Activated CD4-positive, CD25-positive, alpha-beta regulatory T cell treated with anti-CD3 and anti-CD28 coated beads, Interleukin-2, amount 50 U/mL, for 16 hours (primary cell): ENCODE data around the gene EPX.
"Not testable (repeated sequence)": the region's sequence is repeated elsewhere in the genome, so short reads cannot be mapped to it uniquely, and the experiment has no call there.

ENCODE experiments used
- DNase-seq: peaks from one replicate; pipeline ENCODE4 v3.0.0-alpha.2; 2020; ENCODE audit warnings: low read depth, low spot score

Gene EPX, protein sequence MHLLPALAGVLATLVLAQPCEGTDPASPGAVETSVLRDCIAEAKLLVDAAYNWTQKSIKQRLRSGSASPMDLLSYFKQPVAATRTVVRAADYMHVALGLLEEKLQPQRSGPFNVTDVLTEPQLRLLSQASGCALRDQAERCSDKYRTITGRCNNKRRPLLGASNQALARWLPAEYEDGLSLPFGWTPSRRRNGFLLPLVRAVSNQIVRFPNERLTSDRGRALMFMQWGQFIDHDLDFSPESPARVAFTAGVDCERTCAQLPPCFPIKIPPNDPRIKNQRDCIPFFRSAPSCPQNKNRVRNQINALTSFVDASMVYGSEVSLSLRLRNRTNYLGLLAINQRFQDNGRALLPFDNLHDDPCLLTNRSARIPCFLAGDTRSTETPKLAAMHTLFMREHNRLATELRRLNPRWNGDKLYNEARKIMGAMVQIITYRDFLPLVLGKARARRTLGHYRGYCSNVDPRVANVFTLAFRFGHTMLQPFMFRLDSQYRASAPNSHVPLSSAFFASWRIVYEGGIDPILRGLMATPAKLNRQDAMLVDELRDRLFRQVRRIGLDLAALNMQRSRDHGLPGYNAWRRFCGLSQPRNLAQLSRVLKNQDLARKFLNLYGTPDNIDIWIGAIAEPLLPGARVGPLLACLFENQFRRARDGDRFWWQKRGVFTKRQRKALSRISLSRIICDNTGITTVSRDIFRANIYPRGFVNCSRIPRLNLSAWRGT

DNA sequence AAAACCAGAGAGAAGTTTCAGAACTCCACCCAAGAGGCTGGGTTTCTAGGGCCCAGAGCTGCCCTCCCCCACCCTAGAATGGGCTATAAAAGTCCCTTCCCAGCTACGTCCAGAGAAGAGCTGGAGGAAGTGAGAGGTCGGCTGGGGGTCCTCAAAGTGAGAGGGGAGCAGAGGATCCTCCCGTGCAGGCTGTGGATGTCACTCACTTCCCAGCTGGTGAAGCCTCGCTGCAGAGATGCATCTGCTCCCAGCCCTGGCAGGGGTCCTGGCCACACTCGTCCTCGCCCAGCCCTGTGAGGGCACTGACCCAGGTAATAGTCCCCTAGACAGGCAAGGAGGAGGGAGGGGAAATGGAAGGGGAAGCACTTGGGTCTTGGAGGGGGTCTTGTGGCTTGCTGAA lies at the start of gene EPX:
TSS of gene EPX (plus strand) at position 115 of the 400 bp plus-strand sequence. CDS start at position 236, 121 bp downstream.
- DNase-seq: no peak

- not testable (repeated sequence) for DNase-seq
Measured at GRCh38 chr17:58143335-58143734, 49.2 kb upstream of the EPX start.

- DNase-seq: no peak
Measured at GRCh38 chr17:58144801-58145200, 47.7 kb upstream of the EPX start.

- DNase-seq: no peak
Measured at GRCh38 chr17:58147930-58148434, 44.5 kb upstream of the EPX start, which contains the start of gene OR4D1. TSS of gene OR4D1 (plus strand) at chr17:58148384. CDS start at chr17:58155154, 6,770 bp downstream.

- DNase-seq: no peak
Measured at GRCh38 chr17:58148609-58149008, 43.9 kb upstream of the EPX start.

GRCh38 chr17:58150394-58150793 lies 42.1 kb upstream of the EPX start:
- DNase-seq: no peak

DNA sequence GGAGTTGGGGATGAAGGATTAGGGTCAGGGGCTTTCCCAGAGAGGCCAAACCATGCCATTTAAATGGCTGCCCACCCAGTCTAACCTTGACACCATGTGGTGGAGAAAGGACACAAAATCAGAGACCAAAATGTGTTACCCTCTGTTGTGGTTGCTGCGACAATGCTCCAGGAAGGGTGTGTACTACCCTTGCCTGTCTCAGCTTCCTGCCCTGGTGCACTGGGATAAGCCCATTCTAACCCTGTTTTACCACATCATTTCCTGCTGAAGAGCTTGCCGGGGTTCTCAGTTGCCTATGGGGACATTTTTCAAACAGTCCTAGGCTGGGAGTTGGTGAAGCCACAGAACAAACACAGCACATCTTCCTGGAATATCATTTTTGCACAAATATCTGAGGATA lies 39.5 kb upstream of the EPX start:
- DNase-seq: peak; percentile 10

GRCh38 chr17:58153671-58154070 lies 38.9 kb upstream of the EPX start:
- DNase-seq: no peak

DNA sequence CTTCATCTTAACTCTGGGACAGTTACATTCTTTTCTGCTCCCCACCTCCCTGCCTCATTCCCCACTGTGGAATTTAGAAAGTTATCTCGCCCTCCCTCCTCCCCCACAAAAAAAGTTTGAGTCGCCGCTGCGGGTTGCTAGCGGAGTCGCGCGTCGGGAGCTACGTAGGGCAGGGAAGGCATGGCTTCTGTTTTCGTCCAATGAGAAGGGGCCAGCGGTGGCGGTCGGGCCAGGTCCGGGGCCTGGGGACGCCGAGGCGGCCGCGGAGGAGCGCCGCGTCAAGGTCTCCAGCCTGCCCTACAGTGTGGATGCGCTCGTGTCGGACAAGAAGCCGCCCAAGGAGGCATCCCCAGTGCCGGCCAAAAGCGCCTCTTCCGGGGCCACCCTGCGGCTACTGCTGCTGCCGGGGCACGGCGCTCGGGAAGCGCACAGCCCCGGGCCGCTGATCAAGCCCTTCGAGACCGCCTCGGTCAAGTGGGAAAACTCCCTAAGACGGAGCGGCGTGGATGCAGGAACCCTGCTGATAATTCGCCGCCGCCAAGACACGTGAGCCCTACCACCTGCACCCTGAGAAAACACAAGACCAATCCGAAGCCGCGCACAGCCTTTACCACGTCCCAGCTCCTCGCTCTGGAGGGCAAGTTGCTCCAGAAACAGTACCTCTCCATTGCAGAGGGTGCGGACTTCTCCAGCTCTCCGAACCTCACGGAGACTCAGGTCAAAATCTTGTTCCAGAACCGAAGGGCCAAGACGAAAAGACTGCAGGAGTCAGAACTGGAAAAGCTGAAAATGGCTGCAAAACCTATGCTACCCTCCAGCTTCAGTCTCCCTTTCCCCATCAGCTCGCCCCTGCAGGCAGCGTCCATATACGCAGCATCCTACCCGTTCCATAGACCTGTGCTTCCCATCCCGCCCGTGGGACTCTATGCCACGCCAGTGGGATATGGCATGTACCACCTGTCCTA lies 35.4 kb upstream of the EPX start:
- peak; percentile 18 for DNase-seq

DNA sequence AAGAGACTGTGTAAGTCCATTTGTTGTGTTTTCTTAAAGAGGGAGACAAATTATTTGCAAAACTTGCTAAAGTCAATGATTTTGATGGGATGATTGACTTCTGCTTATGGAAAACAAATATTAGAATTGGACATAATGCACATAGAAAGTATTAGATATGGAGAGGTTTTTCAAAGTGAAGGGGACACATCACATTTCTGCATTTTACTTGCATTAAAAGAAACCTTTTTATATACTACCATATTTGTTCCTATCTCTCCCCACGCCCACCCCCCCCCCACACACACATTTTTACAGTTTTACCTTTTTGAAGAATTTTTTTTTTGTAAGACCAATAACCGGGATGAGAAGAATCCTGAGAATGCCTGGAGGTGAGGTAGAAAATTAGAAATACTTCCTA lies 34.3 kb upstream of the EPX start:
- DNase-seq: no peak

DNA sequence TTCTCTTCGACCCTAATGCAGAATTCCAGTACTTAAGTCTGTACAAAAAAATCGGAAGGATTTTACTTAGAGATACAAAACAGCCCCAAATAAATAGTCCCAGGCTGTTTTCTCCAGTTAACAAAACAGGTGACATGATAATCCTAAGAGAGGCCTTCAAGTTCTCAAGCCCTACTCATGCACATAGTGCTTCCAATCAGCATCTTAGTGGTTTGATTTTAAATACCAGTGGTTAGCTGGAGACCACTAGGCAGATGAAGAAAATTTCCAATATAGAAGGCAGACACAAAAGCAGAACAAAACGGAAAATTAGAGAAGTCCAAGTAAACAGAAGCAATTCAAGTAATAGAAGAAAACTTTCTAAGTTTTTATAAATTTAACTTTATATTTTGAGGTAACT lies 31.0 kb upstream of the EPX start:
- no peak for DNase-seq

GRCh38 chr17:58165981-58166380 lies 26.5 kb upstream of the EPX start:
- DNase-seq: no peak

DNA sequence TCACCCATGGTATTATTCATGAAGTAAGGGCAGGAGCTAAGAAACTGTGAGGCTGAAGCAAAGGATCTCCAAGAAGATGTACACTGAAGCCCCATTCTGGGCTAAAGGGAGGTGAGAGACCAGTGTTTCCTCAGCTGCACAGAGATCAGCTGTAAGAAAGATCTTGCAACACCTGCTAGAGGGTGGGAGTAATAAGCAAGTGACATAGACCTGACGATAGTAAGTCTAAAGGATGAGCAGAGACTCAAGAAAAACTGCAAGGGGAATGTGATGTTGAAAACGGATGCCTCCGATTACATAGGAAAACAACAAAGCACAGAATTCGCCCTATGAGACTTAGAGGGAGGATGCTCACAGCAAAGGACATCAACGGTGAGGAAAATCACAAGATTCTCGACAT lies 25.8 kb upstream of the EPX start, which contains the start of gene OR4D2:
TSS of gene OR4D2 (plus strand) at position 301 of the 400 bp plus-strand sequence. CDS start 2,674 bp downstream, outside the sequence.
- no peak for DNase-seq

GRCh38 chr17:58170622-58171021 lies 21.9 kb upstream of the EPX start:
- no peak for DNase-seq

DNA sequence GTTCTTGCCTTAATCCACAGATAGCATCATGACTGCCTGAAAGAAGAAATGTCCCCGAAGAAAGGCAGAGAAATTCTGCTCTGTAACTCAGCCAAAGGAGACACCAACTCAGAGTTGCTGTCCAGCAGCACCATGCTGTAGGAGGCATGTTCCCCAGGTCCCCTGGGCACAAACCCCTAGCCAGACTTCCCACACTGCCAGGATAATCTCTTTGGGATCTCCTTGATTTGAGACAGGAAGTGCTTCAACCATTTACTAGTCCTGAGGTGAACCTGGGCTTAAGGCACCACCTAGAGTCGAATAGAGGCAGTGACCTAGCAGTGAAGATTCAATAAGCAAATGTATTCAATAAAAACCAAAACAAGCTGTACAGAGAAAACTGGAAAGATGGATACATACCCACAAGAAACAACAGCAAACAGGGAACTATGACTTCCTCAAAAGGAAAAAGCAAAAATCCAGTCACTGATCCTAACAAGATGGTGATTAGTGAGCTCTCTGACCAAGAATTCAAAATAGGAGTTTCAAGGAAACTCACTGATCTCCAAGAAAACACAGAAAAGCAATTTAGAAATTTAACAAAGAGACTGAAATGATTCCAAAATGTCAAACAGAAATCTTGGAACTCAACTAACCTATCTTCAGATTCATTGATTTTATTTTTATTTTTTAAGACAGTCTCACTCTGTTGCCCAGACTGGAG lies 20.0 kb upstream of the EPX start:
- DNase-seq: peak; percentile 17

DNA sequence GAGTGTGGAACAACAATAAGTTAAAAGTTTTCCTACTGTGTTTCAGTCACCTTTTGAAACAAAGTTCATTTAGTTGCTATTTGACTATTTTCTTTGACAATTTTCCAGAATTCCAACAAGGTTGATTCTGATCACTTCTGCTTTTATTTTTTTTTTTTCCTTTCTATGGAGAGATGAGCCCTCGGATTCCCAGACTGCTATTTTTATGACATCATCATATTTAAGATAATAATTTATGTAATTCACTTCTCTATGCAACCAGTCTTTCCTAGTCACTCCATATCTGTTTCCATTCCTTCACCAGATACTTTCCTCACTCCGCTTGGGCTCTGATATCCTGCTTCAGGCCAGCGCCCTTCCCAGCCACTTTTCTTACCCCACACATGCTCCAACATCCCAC lies 17.7 kb upstream of the EPX start:
- no peak for DNase-seq

GRCh38 chr17:58176200-58176599 lies 16.3 kb upstream of the EPX start:
- no peak for DNase-seq

DNA sequence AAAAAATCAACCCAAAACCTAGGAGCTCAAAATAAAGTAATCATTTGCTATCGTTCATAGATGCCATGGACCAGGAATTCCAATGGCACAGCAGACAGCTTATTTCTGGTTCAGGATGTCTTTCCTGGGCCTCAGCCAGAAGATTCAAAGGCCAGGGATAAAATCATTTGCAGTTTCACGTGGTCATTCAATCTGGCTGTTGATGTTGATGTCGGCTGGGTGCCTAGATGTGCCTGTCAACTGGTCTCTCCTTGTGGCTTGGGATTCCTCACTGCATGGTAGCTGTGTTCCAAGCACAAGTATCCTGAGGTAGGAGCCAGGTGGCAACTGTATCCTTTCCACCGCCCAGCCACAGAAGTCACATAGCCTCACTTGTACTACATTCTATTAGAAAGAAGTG lies 10.7 kb upstream of the EPX start:
- no peak for DNase-seq

GRCh38 chr17:58183514-58183913 lies 9.0 kb upstream of the EPX start:
- no peak for DNase-seq

- no peak for DNase-seq
Measured at GRCh38 chr17:58184308-58184985, 8.1 kb upstream of the EPX start.
